ENCODE measurements around the gene LTBP2.

Gene LTBP2

GRCh38 chr14:74595006-74595735, 16.9 kb downstream of the LTBP2 start:
- Mint-ChIP-seq H3K27me3 (no peaks in the 10 kb centered on the region), H3K36me3 (ENCODE audit: low read depth) (no peaks in the 10 kb centered on the region), H3K9me3 (no peaks in the 10 kb centered on the region), H3K27ac (no peak overlapping the region), H3K4me3 (no peak overlapping the region), H3K4me1 (ENCODE audit: low read depth) (no peaks in the 10 kb centered on the region)
- DNase-seq: no peak

- no peak overlapping the region for H3K27ac Mint-ChIP-seq
Observed at GRCh38 chr14:74594606-74595005, 17.4 kb downstream of the LTBP2 start.

GRCh38 chr14:74594029-74594428, 18.0 kb downstream of the LTBP2 start:
- H3K4me3 Mint-ChIP-seq: no peak overlapping the region
- no peaks in the 10 kb centered on the region for H3K4me1 Mint-ChIP-seq (ENCODE audit: low read depth)
- no peaks in the 10 kb centered on the region for H3K36me3 Mint-ChIP-seq (ENCODE audit: low read depth)
- no peaks in the 10 kb centered on the region for H3K9me3 Mint-ChIP-seq
- no peaks in the 10 kb centered on the region for H3K27me3 Mint-ChIP-seq
- no peak overlapping the region for H3K27ac Mint-ChIP-seq
- DNase-seq: no peak

More at GRCh38 chr14:74594606-74595005, 17.4 kb downstream of the LTBP2 start:
- Mint-ChIP-seq H3K9me3 (no peaks in the 10 kb centered on the region), H3K36me3 (ENCODE audit: low read depth) (no peaks in the 10 kb centered on the region), H3K27me3 (no peaks in the 10 kb centered on the region), H3K4me1 (ENCODE audit: low read depth) (no peaks in the 10 kb centered on the region), H3K4me3 (no peak overlapping the region)
- DNase-seq: no peak

- H3K4me1 Mint-ChIP-seq (ENCODE audit: low read depth): no peaks in the 10 kb centered on the region
- no peak overlapping the region for H3K27ac Mint-ChIP-seq
- H3K27me3 Mint-ChIP-seq: no peaks in the 10 kb centered on the region
- H3K36me3 Mint-ChIP-seq (ENCODE audit: low read depth): no peaks in the 10 kb centered on the region
- no peaks in the 10 kb centered on the region for H3K9me3 Mint-ChIP-seq
- DNase-seq: no peak
- H3K4me3 Mint-ChIP-seq: no peak overlapping the region
Observed at GRCh38 chr14:74593241-74593953, 18.6 kb downstream of the LTBP2 start.

- no peaks in the 10 kb centered on the region for H3K9me3 Mint-ChIP-seq
- H3K27me3 Mint-ChIP-seq: no peaks in the 10 kb centered on the region
- no peaks in the 10 kb centered on the region for H3K36me3 Mint-ChIP-seq (ENCODE audit: low read depth)
- no peaks in the 10 kb centered on the region for H3K4me1 Mint-ChIP-seq (ENCODE audit: low read depth)
- H3K4me3 Mint-ChIP-seq: no peak overlapping the region
- no peak overlapping the region for H3K27ac Mint-ChIP-seq
- DNase-seq: no peak
Observed at GRCh38 chr14:74592476-74593201, 19.4 kb downstream of the LTBP2 start.

- H3K27ac Mint-ChIP-seq: no peak overlapping the region
- no peaks in the 10 kb centered on the region for H3K9me3 Mint-ChIP-seq
- H3K4me1 Mint-ChIP-seq (ENCODE audit: low read depth): no peaks in the 10 kb centered on the region
- DNase-seq: no peak
- H3K4me3 Mint-ChIP-seq: no peak overlapping the region
- H3K36me3 Mint-ChIP-seq (ENCODE audit: low read depth): no peaks in the 10 kb centered on the region
- H3K27me3 Mint-ChIP-seq: no peaks in the 10 kb centered on the region
Observed at GRCh38 chr14:74591899-74592298, 20.1 kb downstream of the LTBP2 start.

GRCh38 chr14:74591394-74591793, 20.6 kb downstream of the LTBP2 start:
- H3K27me3 Mint-ChIP-seq: no peaks in the 10 kb centered on the region

GRCh38 chr14:74589291-74589879, 22.7 kb downstream of the LTBP2 start:
- no peaks in the 10 kb centered on the region for H3K27me3 Mint-ChIP-seq

More at GRCh38 chr14:74591394-74591793, 20.6 kb downstream of the LTBP2 start:
- Mint-ChIP-seq H3K9me3 (no peaks in the 10 kb centered on the region), H3K4me3 (no peak overlapping the region), H3K27ac (no peak overlapping the region), H3K36me3 (ENCODE audit: low read depth) (no peaks in the 10 kb centered on the region), H3K4me1 (ENCODE audit: low read depth) (no peaks in the 10 kb centered on the region)
- no peak for DNase-seq

GRCh38 chr14:74587363-74587707, 24.7 kb downstream of the LTBP2 start:
- H3K27me3 Mint-ChIP-seq: no peaks in the 10 kb centered on the region

More at GRCh38 chr14:74589291-74589879, 22.7 kb downstream of the LTBP2 start:
- no peak for DNase-seq
- H3K27ac Mint-ChIP-seq: no peak overlapping the region
- H3K4me1 Mint-ChIP-seq (ENCODE audit: low read depth): peaks cover 4% of the 10 kb centered on the region
- H3K36me3 Mint-ChIP-seq (ENCODE audit: low read depth): no peaks in the 10 kb centered on the region
- H3K4me3 Mint-ChIP-seq: no peak overlapping the region
- no peaks in the 10 kb centered on the region for H3K9me3 Mint-ChIP-seq

GRCh38 chr14:74586681-74587362, 25.2 kb downstream of the LTBP2 start:
- H3K9me3 Mint-ChIP-seq: no peaks in the 10 kb centered on the region
- H3K27me3 Mint-ChIP-seq: no peaks in the 10 kb centered on the region
- no peak overlapping the region for H3K27ac Mint-ChIP-seq
- H3K4me1 Mint-ChIP-seq (ENCODE audit: low read depth): peaks cover 9% of the 10 kb centered on the region
- no peak for DNase-seq
- H3K36me3 Mint-ChIP-seq (ENCODE audit: low read depth): no peaks in the 10 kb centered on the region
- no peak overlapping the region for H3K4me3 Mint-ChIP-seq

More at GRCh38 chr14:74587363-74587707, 24.7 kb downstream of the LTBP2 start:
- DNase-seq: no peak
- Mint-ChIP-seq H3K9me3 (no peaks in the 10 kb centered on the region), H3K4me3 (no peak overlapping the region), H3K36me3 (ENCODE audit: low read depth) (no peaks in the 10 kb centered on the region), H3K4me1 (ENCODE audit: low read depth) (peaks cover 9% of the 10 kb centered on the region), H3K27ac (no peak overlapping the region)

GRCh38 chr14:74585406-74586335, 26.4 kb downstream of the LTBP2 start:
- Mint-ChIP-seq H3K27ac (no peak overlapping the region), H3K9me3 (no peaks in the 10 kb centered on the region), H3K4me1 (ENCODE audit: low read depth) (peaks cover 9% of the 10 kb centered on the region), H3K4me3 (no peak overlapping the region), H3K27me3 (no peaks in the 10 kb centered on the region), H3K36me3 (ENCODE audit: low read depth) (no peaks in the 10 kb centered on the region)
- no peak for DNase-seq

GRCh38 chr14:74584951-74585350, 27.1 kb downstream of the LTBP2 start:
- DNase-seq: no peak
- Mint-ChIP-seq H3K27ac (no peak overlapping the region), H3K36me3 (ENCODE audit: low read depth) (no peaks in the 10 kb centered on the region), H3K4me1 (ENCODE audit: low read depth) (peaks cover 16% of the 10 kb centered on the region), H3K4me3 (no peak overlapping the region), H3K9me3 (no peaks in the 10 kb centered on the region), H3K27me3 (no peaks in the 10 kb centered on the region)

- Mint-ChIP-seq H3K27me3 (no peaks in the 10 kb centered on the region), H3K9me3 (no peaks in the 10 kb centered on the region), H3K27ac (no peak overlapping the region), H3K4me3 (no peak overlapping the region), H3K4me1 (ENCODE audit: low read depth) (peaks cover 26% of the 10 kb centered on the region), H3K36me3 (ENCODE audit: low read depth) (no peaks in the 10 kb centered on the region)
- DNase-seq: no peak
Observed at GRCh38 chr14:74583689-74584434, 28.2 kb downstream of the LTBP2 start.

All from activated T-cell treated with anti-CD3 and anti-CD28 coated beads, Interleukin-2, amount 50 U/mL, for 24 hours (primary cell).